ENCODE measurements around the gene NABP2.

DNA sequence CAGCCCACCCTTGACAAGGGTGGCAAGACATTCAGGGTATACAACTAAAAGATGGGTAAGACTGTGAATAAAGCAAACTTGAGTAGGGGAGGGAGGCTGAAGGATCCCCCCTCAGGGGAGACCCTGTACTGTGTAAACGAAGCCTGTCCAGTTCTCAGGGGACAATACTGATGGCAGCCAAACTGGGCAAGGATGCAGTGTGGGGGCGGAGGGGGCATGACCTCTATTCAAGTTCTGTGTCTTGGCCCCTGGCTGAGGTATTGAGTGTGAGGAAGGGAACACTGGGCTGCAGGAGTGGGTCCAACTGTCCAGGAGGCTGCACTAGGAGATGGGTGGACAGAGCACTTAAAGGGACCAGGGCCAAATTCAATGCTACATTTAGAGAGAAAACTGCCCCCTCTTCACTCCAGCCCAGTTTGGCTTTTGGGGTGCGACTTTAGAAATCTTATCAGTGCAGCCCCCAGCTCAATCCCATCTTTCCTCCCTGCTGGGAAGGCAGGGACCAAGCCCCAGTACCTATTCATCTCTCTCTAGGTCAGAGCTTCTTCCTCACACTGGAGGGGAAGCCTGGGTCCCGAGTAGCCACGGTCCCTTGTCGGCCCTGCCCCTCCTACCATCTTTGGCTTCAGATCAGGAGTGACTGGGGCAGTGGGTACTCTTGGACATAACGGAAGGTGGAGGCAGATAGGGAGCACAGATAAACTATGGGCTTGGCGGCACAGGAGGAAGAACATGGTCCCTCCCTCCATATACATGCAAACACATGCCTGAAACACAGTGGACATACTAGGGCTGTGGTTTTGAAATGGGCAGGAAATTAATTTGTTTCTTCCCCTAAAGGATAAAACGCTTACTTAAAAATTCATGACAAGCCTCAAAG is 17.5 kb downstream of the NABP2 start:
- TF ChIP-seq EZH2 (IDR thresholded peaks at IDR 0.05; ENCODE audit: borderline replicate concordance, low read depth, low read length, severe bottlenecking) = no peak
- TF ChIP-seq, protein P1, sequence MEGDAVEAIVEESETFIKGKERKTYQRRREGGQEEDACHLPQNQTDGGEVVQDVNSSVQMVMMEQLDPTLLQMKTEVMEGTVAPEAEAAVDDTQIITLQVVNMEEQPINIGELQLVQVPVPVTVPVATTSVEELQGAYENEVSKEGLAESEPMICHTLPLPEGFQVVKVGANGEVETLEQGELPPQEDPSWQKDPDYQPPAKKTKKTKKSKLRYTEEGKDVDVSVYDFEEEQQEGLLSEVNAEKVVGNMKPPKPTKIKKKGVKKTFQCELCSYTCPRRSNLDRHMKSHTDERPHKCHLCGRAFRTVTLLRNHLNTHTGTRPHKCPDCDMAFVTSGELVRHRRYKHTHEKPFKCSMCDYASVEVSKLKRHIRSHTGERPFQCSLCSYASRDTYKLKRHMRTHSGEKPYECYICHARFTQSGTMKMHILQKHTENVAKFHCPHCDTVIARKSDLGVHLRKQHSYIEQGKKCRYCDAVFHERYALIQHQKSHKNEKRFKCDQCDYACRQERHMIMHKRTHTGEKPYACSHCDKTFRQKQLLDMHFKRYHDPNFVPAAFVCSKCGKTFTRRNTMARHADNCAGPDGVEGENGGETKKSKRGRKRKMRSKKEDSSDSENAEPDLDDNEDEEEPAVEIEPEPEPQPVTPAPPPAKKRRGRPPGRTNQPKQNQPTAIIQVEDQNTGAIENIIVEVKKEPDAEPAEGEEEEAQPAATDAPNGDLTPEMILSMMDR (IDR thresholded peaks at IDR 0.05; ENCODE audit: borderline replicate concordance, extremely low read depth, low read length, poor library complexity, severe bottlenecking) = no peak

Measured in DND-41 (cell line).